ENCODE measurements around the gene FMO5.

Gene FMO5

GRCh38 chr1:147266381-147266780 is 41.2 kb upstream of the FMO5 start:
- Mint-ChIP-seq H3K27me3 (ENCODE audit: low read depth) (no peaks in the 10 kb centered on the region), H3K4me3 (no peak overlapping the region), H3K36me3 (ENCODE audit: low read depth) (peaks cover 66% of the 10 kb centered on the region), H3K4me1 (no peaks in the 10 kb centered on the region), H3K9me3 (no peaks in the 10 kb centered on the region), H3K27ac (no peak overlapping the region)
- no peak for TF ChIP-seq CTCF (IDR thresholded peaks at IDR 0.05; ENCODE audit: unreplicated experiment in 3 of 3)

GRCh38 chr1:147264158-147264768 is 39.1 kb upstream of the FMO5 start:
- H3K4me3 Mint-ChIP-seq = no peak overlapping the region
- no peak for TF ChIP-seq CTCF (IDR thresholded peaks at IDR 0.05; ENCODE audit: unreplicated experiment in 3 of 3)
- no peak overlapping the region for H3K27ac Mint-ChIP-seq
- H3K9me3 Mint-ChIP-seq = no peaks in the 10 kb centered on the region
- H3K36me3 Mint-ChIP-seq (ENCODE audit: low read depth) = peaks cover 72% of the 10 kb centered on the region
- H3K4me1 Mint-ChIP-seq = no peaks in the 10 kb centered on the region
- no peaks in the 10 kb centered on the region for H3K27me3 Mint-ChIP-seq (ENCODE audit: low read depth)

GRCh38 chr1:147260956-147261355 is 35.8 kb upstream of the FMO5 start:
- Mint-ChIP-seq H3K36me3 (ENCODE audit: low read depth) (peaks cover 65% of the 10 kb centered on the region), H3K27me3 (ENCODE audit: low read depth) (no peaks in the 10 kb centered on the region), H3K4me3 (no peak overlapping the region), H3K9me3 (no peaks in the 10 kb centered on the region), H3K27ac (no peak overlapping the region), H3K4me1 (no peaks in the 10 kb centered on the region)
- TF ChIP-seq CTCF (IDR thresholded peaks at IDR 0.05; ENCODE audit: unreplicated experiment in 3 of 3) = no peak

- H3K4me3 Mint-ChIP-seq = no peak overlapping the region
- H3K9me3 Mint-ChIP-seq = no peaks in the 10 kb centered on the region
- peaks cover 58% of the 10 kb centered on the region for H3K36me3 Mint-ChIP-seq (ENCODE audit: low read depth)
- peaks cover 3% of the 10 kb centered on the region for H3K4me1 Mint-ChIP-seq
- H3K27ac Mint-ChIP-seq = no peak overlapping the region
- TF ChIP-seq CTCF (IDR thresholded peaks at IDR 0.05; ENCODE audit: unreplicated experiment in 3 of 3) = no peak
- no peaks in the 10 kb centered on the region for H3K27me3 Mint-ChIP-seq (ENCODE audit: low read depth)
These were observed 27.4 kb upstream of the FMO5 start for GRCh38 chr1:147252540-147252939.

GRCh38 chr1:147247656-147248238 is 22.6 kb upstream of the FMO5 start:
- no peaks in the 10 kb centered on the region for H3K9me3 Mint-ChIP-seq
- H3K4me3 Mint-ChIP-seq = no peak overlapping the region
- no peaks in the 10 kb centered on the region for H3K27me3 Mint-ChIP-seq (ENCODE audit: low read depth)
- no peak for TF ChIP-seq CTCF (IDR thresholded peaks at IDR 0.05; ENCODE audit: unreplicated experiment in 3 of 3)
- H3K36me3 Mint-ChIP-seq (ENCODE audit: low read depth) = peaks cover 29% of the 10 kb centered on the region
- H3K4me1 Mint-ChIP-seq = peaks cover 24% of the 10 kb centered on the region
- H3K27ac Mint-ChIP-seq = peak overlapping the region in 1 of 3 experiments; percentile 10

Data from nephron (organoid).